Endothelial cell of umbilical vein (primary cell): ENCODE results near the gene HTR6. TPM values are rescaled to one million over a fixed set of nuclear protein-coding genes. Genes with fewer than 3 reads are reported as not detected.

Source experiments
- BruUV-seq: library from RNA; stranded (reverse); fragments of 400-500 nt; replicated peaks from 2 replicates; lab custom pipeline; 2021; lab: Mats Ljungman, UMichigan
- CTCF ChIA-PET: fragments of 300-600, 350-600 bp; sonication (Branson Sonifier 250); formaldehyde crosslinking; loops from one replicate; lab custom pipeline; 2021; ENCODE audit warnings: antibody characterized with exemption, inconsistent platforms; lab: Charles Lee
- POLR2A ChIA-PET: fragments of 300-600, 350-600 bp; sonication (Branson Sonifier 250); formaldehyde crosslinking; loops from one replicate; lab custom pipeline; 2021; ENCODE audit warnings: antibody characterized with exemption, inconsistent platforms; lab: Charles Lee
- DNase-seq: peaks from one replicate; pipeline ENCODE4 v3.0.0-alpha.2; 2011; ENCODE audit warnings: low read depth, low spot score
- FAIRE-seq: peaks from 2 replicates; lab custom pipeline; 2011; peaks lifted over from hg19 to GRCh38; lab: Jason Lieb, UNC
- H2AFZ ChIP-seq: 2 replicates; pipeline ENCODE4 v1.6.0; 2012; ENCODE audit warnings: low read depth, low read length, control low read depth, inconsistent platforms
- H3K27ac ChIP-seq: 2 replicates; pipeline ENCODE4 v1.5.1; 2011; ENCODE audit warnings: low read depth, mild to moderate bottlenecking, control low read depth, low read length, moderate library complexity; ENCODE audit not compliant: insufficient read depth
- H3K27me3 ChIP-seq, 2 experiments: 2 replicates each; pipeline versions ENCODE4 v1.6.0 to v1.6.1; 2011; ENCODE audit warnings: low read length in 2 of 2, mixed read lengths in 1 of 2; ENCODE audit not compliant: control insufficient read depth in 2 of 2, insufficient read depth in 2 of 2
- H3K36me3 ChIP-seq, 2 experiments: 2 replicates in 1 of 2; 3 replicates in 1 of 2; pipeline ENCODE4 v1.5.1; 2011; ENCODE audit warnings: low read length in 2 of 2, mild to moderate bottlenecking in 1 of 2, moderate library complexity in 1 of 2; ENCODE audit not compliant: control insufficient read depth in 2 of 2, insufficient read depth in 2 of 2; ENCODE audit errors: extremely low read depth in 1 of 2
- H3K4me1 ChIP-seq: 3 replicates; pipeline ENCODE4 v1.5.1; 2011; ENCODE audit warnings: mild to moderate bottlenecking, low read length; ENCODE audit not compliant: control insufficient read depth, insufficient read depth; ENCODE audit errors: extremely low read depth
- H3K4me2 ChIP-seq: 2 replicates; pipeline ENCODE4 v1.6.1; 2011; ENCODE audit warnings: low read length, control low read depth, mixed read lengths; ENCODE audit not compliant: insufficient read depth
- H3K4me3 ChIP-seq, 3 experiments: fragments of 200-600 bp in 1 of 3; sonication (generic), shearing (Covaris generic) in 1 of 3; replicated peaks in 1 of 3; 2 replicates each; pipeline ENCODE4 v1.5.1; 2011 to 2016; ENCODE audit warnings: control low read depth in 3 of 3, low read length in 3 of 3, mild to moderate bottlenecking in 2 of 3, inconsistent platforms in 1 of 3, low read depth in 1 of 3, moderate library complexity in 1 of 3; ENCODE audit not compliant: insufficient read depth in 1 of 3
- H3K79me2 ChIP-seq: 2 replicates; pipeline ENCODE4 v1.6.0; 2012; ENCODE audit warnings: low read length, inconsistent platforms; ENCODE audit not compliant: control insufficient read depth, insufficient read depth
- H3K9ac ChIP-seq: replicated peaks from 2 replicates; pipeline ENCODE3; 2011; ENCODE audit warnings: low read length, control low read depth; ENCODE audit not compliant: insufficient read depth; ENCODE audit errors: extremely low read depth
- H3K9me1 ChIP-seq: replicated peaks from 3 replicates; pipeline ENCODE4 v1.6.0; 2011; ENCODE audit warnings: mild to moderate bottlenecking, low read length; ENCODE audit not compliant: control insufficient read depth, insufficient read depth; ENCODE audit errors: extremely low read depth
- H3K9me3 ChIP-seq: replicated peaks from 2 replicates; pipeline ENCODE4 v1.5.1; 2012; ENCODE audit warnings: low read length, inconsistent platforms; ENCODE audit not compliant: control insufficient read depth, insufficient read depth
- H4K20me1 ChIP-seq: replicated peaks from 2 replicates; pipeline ENCODE3; 2011; ENCODE audit warnings: mild to moderate bottlenecking, low read length; ENCODE audit not compliant: control insufficient read depth, insufficient read depth; ENCODE audit errors: extremely low read depth
- CTCF ChIP-seq, 2 donors: IDR thresholded peaks; 1 replicate in 1 of 2; 2 replicates in 1 of 2; pipeline ENCODE4 v1.5.1; 2011; ENCODE audit warnings: low read length in 2 of 2, mild to moderate bottlenecking in 2 of 2, moderate library complexity in 2 of 2, control low read depth in 1 of 2, inconsistent platforms in 1 of 2, low read depth in 1 of 2; ENCODE audit not compliant: insufficient read depth in 1 of 2; ENCODE audit errors: extremely low read depth in 1 of 2
- EZH2 ChIP-seq: IDR thresholded peaks from 2 replicates; pipeline ENCODE4 v1.6.1; 2012; ENCODE audit warnings: borderline replicate concordance, low read depth, mild to moderate bottlenecking, moderate library complexity, low read length, inconsistent platforms; ENCODE audit not compliant: severe bottlenecking
- FOS ChIP-seq: IDR thresholded peaks from 2 replicates; pipeline ENCODE4 v1.6.1; 2011; ENCODE audit warnings: mild to moderate bottlenecking, low read length, moderate library complexity, borderline replicate concordance; ENCODE audit not compliant: insufficient read depth
- GATA2 ChIP-seq: IDR thresholded peaks from 2 replicates; pipeline ENCODE4 v1.7.0; 2011; ENCODE audit warnings: low read depth, mild to moderate bottlenecking, moderate library complexity, mixed read lengths, low read length; ENCODE audit not compliant: insufficient read length, insufficient read depth
- JUN ChIP-seq: IDR thresholded peaks from 2 replicates; pipeline ENCODE4 v1.6.1; 2011; ENCODE audit warnings: borderline replicate concordance, low read depth; ENCODE audit not compliant: insufficient read length, insufficient read depth
- MAX ChIP-seq: IDR thresholded peaks from 2 replicates; pipeline ENCODE4 v1.6.1; 2011; ENCODE audit not compliant: insufficient read depth, insufficient read length
- MYC ChIP-seq: IDR thresholded peaks from one replicate; pipeline ENCODE4 v1.6.1; 2011; ENCODE audit warnings: mild to moderate bottlenecking, low read depth, low read length
- POLR2A ChIP-seq: IDR thresholded peaks from 2 replicates; pipeline ENCODE4 v1.6.1; 2012; ENCODE audit warnings: low read depth, mild to moderate bottlenecking, control low read depth, low read length
- POLR2AphosphoS5 ChIP-seq: IDR thresholded peaks from 2 replicates; pipeline ENCODE4 v1.6.1; 2012; ENCODE audit warnings: low read depth, mild to moderate bottlenecking, control low read depth, low read length, moderate library complexity; ENCODE audit not compliant: insufficient read depth
- dilution Hi-C: fragments of 300-500 bp; cut with MboI; formaldehyde crosslinking; loops from one replicate; pipeline ENCODE4 v1.15.0; 2019; ENCODE audit warnings: low sequenced_read_pairs; ENCODE audit not compliant: extremely low pct_ligation_motif_present
- intact Hi-C: fragments of 100-400 bp; cut with micrococcal nuclease; formaldehyde crosslinking; loops from one replicate; pipeline ENCODE4 v1.10.0; 2022
- polyA plus RNA-seq, 4 experiments: library from polyadenylated mRNA; depleted of rRNA in 3 of 4; stranded (reverse) in 3 of 4; unstranded in 1 of 4; fragments of >200 nt; gene quantifications; 2 replicates each; pipeline versions ENCODE4 v1.2.1 to v1.2.3, GENCODE V29; 2011 to 2012; ENCODE audit warnings: missing spikeins in 1 of 4
- total RNA-seq: library from RNA; stranded (reverse); gene quantifications from 2 replicates; pipeline ENCODE4 v1.2.3, GENCODE V29; 2021

Gene HTR6
- total and polyA plus RNA-seq, 2 donors (not counting 3 experiments of a cell fraction or from before 2014, with no cell fraction given), result not detected

- DNase-seq (no peak), FAIRE-seq (no peak)
- no peak overlapping the region for H3K27ac ChIP-seq
- H3K79me2 ChIP-seq, result no peaks in the 10 kb centered on the region
- no peaks in the 10 kb centered on the region for H3K36me3 ChIP-seq
- TF ChIP-seq GATA2 (no peak), POLR2AphosphoS5 (no peak), JUN (no peak), FOS (no peak), EZH2 (no peak), MAX (no peak), POLR2A (no peak), CTCF (IDR thresholded peaks at IDR 0.05; ENCODE audit: extremely low read depth in 1 of 2, insufficient read depth in 1 of 2, low read depth in 1 of 2, low read length in 2 of 2) (no peak), MYC (no peak)
- H3K27me3 ChIP-seq, result no peaks in the 10 kb centered on the region
- H3K9ac ChIP-seq, result no peak overlapping the region
- no peaks in the 10 kb centered on the region for H3K9me3 ChIP-seq
- intact Hi-C loops, result no loop called here
- H3K4me3 ChIP-seq, result no peak overlapping the region
- no peaks in the 10 kb centered on the region for H4K20me1 ChIP-seq
- dilution Hi-C loops, result no loop called here
- H3K9me1 ChIP-seq, result no peaks in the 10 kb centered on the region
- H2AFZ ChIP-seq, result no peak overlapping the region
- H3K4me1 ChIP-seq, result no peaks in the 10 kb centered on the region
- BruUV-seq, result no TSS peak
- CTCF ChIA-PET, result interaction anchor here (1.3 to 2.6 kb wide), 2 partner anchors 15 to 31 kb away, joined by 4 to 11 read pairs; no protein-coding TSS in a partner anchor
- POLR2A ChIA-PET, result no interaction called here
- no peak overlapping the region for H3K4me2 ChIP-seq
Observed at GRCh38 chr1:19730232-19730631, 65.6 kb downstream of the HTR6 start.

Other genes with a start within 250 kb of the HTR6 start
- gene CAPZB, start 179.3 kb upstream of the HTR6 start, total RNA-seq, result 339 and 347 TPM in 2 replicates
- gene CAPZB, start 179.3 kb upstream of the HTR6 start, polyA plus RNA-seq, result 145 and 196 TPM in 2 replicates
- gene NBL1, start 20.6 kb upstream of the HTR6 start, total RNA-seq, result 39.8 and 40.5 TPM in 2 replicates
- 36.2 and 49.6 TPM in 2 replicates for gene NBL1, start 20.6 kb upstream of the HTR6 start, polyA plus RNA-seq
- gene TMCO4, start 135.0 kb downstream of the HTR6 start, total RNA-seq, result 9.0 and 10.3 TPM in 2 replicates
- 7.6 and 8.3 TPM in 2 replicates for gene TMCO4, start 135.0 kb downstream of the HTR6 start, polyA plus RNA-seq
- gene RNF186, start 150.4 kb downstream of the HTR6 start, total RNA-seq, result not detected in 2 replicates
- gene RNF186, start 150.4 kb downstream of the HTR6 start, polyA plus RNA-seq, result not detected in 2 replicates
- 8.1 and 10.6 TPM in 2 replicates for gene OTUD3, start 217.5 kb downstream of the HTR6 start, total RNA-seq
- 3.0 and 3.1 TPM in 2 replicates for gene OTUD3, start 217.5 kb downstream of the HTR6 start, polyA plus RNA-seq